Stomach (tissue), 4 donors: ENCODE data around the gene ARHGEF10L.

Source experiments
- POLR2A ChIP-seq, 4 donors: fragments of 450-650 bp; IDR thresholded peaks; one replicate each; pipeline ENCODE4 v1.6.1; 2016; ENCODE audit warnings: antibody characterized with exemption in 4 of 4, control low read depth in 2 of 4, mild to moderate bottlenecking in 1 of 4, moderate library complexity in 1 of 4
- POLR2AphosphoS5 ChIP-seq, 3 donors: sonication (generic); formaldehyde crosslinking; IDR thresholded peaks; one replicate each; pipeline ENCODE4 v1.6.1; 2016; ENCODE audit warnings: antibody characterized with exemption in 3 of 3
- TF ChIP-seq, protein P1 (sequence below), 7 experiments: fragments of 450-650 bp in 4 of 7; fragments of 200-600 bp in 3 of 7; sonication (generic) in 3 of 7; IDR thresholded peaks; one replicate each; pipeline ENCODE4 v1.5.1; 2016 to 2019; ENCODE audit warnings: antibody characterized with exemption in 7 of 7, control low read depth in 2 of 7, mild to moderate bottlenecking in 1 of 7

DNA sequence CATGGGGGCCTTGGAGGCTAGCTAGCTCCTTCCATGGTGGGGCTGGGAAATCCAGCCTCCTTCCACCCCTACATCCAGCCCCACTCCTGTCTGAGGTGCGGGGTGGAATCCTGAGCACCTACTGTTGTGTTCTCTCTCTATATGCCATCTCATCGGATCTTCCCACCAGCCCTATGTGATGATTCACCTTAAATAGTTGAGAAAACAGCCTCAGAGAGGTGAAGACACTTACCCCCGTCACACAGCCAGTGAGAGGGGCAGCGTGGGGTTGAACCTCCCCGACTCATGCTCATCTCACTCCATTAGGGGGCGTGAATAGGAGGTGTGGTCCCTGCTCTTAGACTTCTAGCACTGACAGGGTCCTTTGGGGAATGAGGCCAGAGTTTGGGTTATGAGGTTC lies 184.7 kb downstream of the ARHGEF10L start:
- TF ChIP-seq POLR2AphosphoS5 (IDR thresholded peaks at IDR 0.05) (no peak), POLR2A (IDR thresholded peaks at IDR 0.05) (no peak)
- TF ChIP-seq, protein P1, sequence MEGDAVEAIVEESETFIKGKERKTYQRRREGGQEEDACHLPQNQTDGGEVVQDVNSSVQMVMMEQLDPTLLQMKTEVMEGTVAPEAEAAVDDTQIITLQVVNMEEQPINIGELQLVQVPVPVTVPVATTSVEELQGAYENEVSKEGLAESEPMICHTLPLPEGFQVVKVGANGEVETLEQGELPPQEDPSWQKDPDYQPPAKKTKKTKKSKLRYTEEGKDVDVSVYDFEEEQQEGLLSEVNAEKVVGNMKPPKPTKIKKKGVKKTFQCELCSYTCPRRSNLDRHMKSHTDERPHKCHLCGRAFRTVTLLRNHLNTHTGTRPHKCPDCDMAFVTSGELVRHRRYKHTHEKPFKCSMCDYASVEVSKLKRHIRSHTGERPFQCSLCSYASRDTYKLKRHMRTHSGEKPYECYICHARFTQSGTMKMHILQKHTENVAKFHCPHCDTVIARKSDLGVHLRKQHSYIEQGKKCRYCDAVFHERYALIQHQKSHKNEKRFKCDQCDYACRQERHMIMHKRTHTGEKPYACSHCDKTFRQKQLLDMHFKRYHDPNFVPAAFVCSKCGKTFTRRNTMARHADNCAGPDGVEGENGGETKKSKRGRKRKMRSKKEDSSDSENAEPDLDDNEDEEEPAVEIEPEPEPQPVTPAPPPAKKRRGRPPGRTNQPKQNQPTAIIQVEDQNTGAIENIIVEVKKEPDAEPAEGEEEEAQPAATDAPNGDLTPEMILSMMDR (IDR thresholded peaks at IDR 0.05), result no peak
